ENCODE measurements around the gene THAP6. TPM values are rescaled to one million over a fixed set of nuclear protein-coding genes. Genes with fewer than 3 reads are reported as not detected.

The THAP6 gene
- total RNA-seq, 1 experiment from 2014 or later = 11.7 TPM

DNA sequence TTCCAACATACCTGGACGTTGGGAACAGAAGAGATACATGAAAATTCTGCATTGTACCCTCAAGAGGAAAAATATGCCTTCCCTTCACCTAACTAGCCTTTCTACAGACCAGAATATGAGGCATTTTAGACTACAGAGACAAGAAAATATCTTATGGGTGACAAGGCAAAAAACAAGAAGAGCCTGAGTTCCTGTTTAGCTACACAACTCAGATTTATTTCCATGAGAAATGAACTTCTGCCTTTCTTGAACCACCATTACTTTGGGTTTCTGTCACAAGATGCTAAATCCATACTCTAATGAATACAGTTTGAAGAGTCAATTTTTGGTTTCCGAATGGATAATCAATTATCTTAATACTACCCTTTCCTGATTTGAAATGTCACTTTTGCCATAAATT, 18.8 kb upstream of the THAP6 start:
- no peak overlapping the region for H2BK5ac ChIP-seq (ENCODE audit: insufficient read length, low read length)
- H3K23ac ChIP-seq (ENCODE audit: insufficient read length, low read depth, low read length) = no peak overlapping the region
- H3K27ac Mint-ChIP-seq = no peak overlapping the region
- no peak overlapping the region for H3K18ac ChIP-seq (ENCODE audit: insufficient read length, low read depth, low read length)
- H3K9me3 Mint-ChIP-seq = peaks cover 0 to 10% of the 10 kb centered on the region in 2 experiments; a peak in 3 of 5 replicates
- no peak overlapping the region for H2BK120ac ChIP-seq (ENCODE audit: low read depth, low read length, poor library complexity, severe bottlenecking)
- H3K9ac ChIP-seq (ENCODE audit: extremely low read depth, insufficient read length, low read length) = no peak overlapping the region
- no peak overlapping the region for H3K27ac ChIP-seq (ENCODE audit: insufficient read length, low read depth, low read length)
- no peak overlapping the region for H4K91ac ChIP-seq (ENCODE audit: insufficient read length, low read depth, low read length)
- no peaks in the 10 kb centered on the region for H3K79me1 ChIP-seq (ENCODE audit: insufficient read depth, low read depth, low read length, poor library complexity, severe bottlenecking)
- no peaks in the 10 kb centered on the region for H3K27me3 Mint-ChIP-seq (ENCODE audit: low read depth)
- H4K8ac ChIP-seq (replicated peaks; ENCODE audit: insufficient read length, low read depth, low read length) = no peak overlapping the region
- no peaks in the 10 kb centered on the region; the same call in 1 of the 2 replicates for H3K79me2 ChIP-seq (ENCODE audit: insufficient read depth, low read length)
- no peak overlapping the region for H2AFZ ChIP-seq (ENCODE audit: low read length)
- DNase-seq = no peak
- H3K4me1 ChIP-seq (ENCODE audit: insufficient read depth, low read length) = no peaks in the 10 kb centered on the region
- no peak overlapping the region for H3K4ac ChIP-seq (ENCODE audit: low read depth, low read length)
- H3T11ph ChIP-seq (ENCODE audit: low read length) = no peak overlapping the region
- H3K23me2 ChIP-seq (ENCODE audit: insufficient read length, low read depth, low read length, poor library complexity, severe bottlenecking) = no peaks in the 10 kb centered on the region
- H3K27me3 ChIP-seq (ENCODE audit: insufficient read depth, low read length) = no peaks in the 10 kb centered on the region
- no peaks in the 10 kb centered on the region for H4K20me1 ChIP-seq (ENCODE audit: control insufficient read depth, insufficient read depth, insufficient read length)
- TF ChIP-seq, protein P1, sequence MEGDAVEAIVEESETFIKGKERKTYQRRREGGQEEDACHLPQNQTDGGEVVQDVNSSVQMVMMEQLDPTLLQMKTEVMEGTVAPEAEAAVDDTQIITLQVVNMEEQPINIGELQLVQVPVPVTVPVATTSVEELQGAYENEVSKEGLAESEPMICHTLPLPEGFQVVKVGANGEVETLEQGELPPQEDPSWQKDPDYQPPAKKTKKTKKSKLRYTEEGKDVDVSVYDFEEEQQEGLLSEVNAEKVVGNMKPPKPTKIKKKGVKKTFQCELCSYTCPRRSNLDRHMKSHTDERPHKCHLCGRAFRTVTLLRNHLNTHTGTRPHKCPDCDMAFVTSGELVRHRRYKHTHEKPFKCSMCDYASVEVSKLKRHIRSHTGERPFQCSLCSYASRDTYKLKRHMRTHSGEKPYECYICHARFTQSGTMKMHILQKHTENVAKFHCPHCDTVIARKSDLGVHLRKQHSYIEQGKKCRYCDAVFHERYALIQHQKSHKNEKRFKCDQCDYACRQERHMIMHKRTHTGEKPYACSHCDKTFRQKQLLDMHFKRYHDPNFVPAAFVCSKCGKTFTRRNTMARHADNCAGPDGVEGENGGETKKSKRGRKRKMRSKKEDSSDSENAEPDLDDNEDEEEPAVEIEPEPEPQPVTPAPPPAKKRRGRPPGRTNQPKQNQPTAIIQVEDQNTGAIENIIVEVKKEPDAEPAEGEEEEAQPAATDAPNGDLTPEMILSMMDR (conservative IDR thresholded peaks at IDR 0.05) = no peak
- no peaks in the 10 kb centered on the region for H3K9me3 ChIP-seq (ENCODE audit: control insufficient read depth, low read depth, low read length)
- H3K4me1 Mint-ChIP-seq = no peaks in the 10 kb centered on the region
- H2AK5ac ChIP-seq (ENCODE audit: insufficient read length, low read length) = no peak overlapping the region
- H3K4me2 ChIP-seq (ENCODE audit: insufficient read depth, insufficient read length, low read length) = no peak overlapping the region
- no peak overlapping the region for H4K5ac ChIP-seq (ENCODE audit: insufficient read length, low read depth, low read length)
- WGBS (ENCODE audit: extremely low coverage, insufficient read length, low lambda C conversion rate) = no CpG with 5 or more reads among the region's 2 CpGs
- H2BK12ac ChIP-seq (ENCODE audit: insufficient read length, low read depth, low read length) = no peak overlapping the region
- H3K4me3 Mint-ChIP-seq = no peak overlapping the region
- no peak overlapping the region for H3K14ac ChIP-seq (ENCODE audit: insufficient read depth, low read length)
- H2BK20ac ChIP-seq (ENCODE audit: low read depth, low read length, poor library complexity, severe bottlenecking) = no peak overlapping the region
- peaks cover 20 to 45% (median 26%) of the 10 kb centered on the region in 3 experiments for H3K36me3 Mint-ChIP-seq (ENCODE audit: insufficient read depth in 1 of 3, low read depth in 3 of 3)
- no peak overlapping the region for H3K56ac ChIP-seq (ENCODE audit: insufficient read length, low read depth, low read length)
- no peak overlapping the region for H2BK15ac ChIP-seq (ENCODE audit: low read depth, low read length)
